Fibroblast of mammary gland (primary cell): ENCODE results near the gene PGM1.

ENCODE experiments used
- DNase-seq: peaks from one replicate; pipeline ENCODE4 v3.0.0-alpha.2; 2010; ENCODE audit warnings: low read depth
- H3K4me3 ChIP-seq: 2 replicates; pipeline ENCODE4 v1.5.1; 2011; ENCODE audit warnings: low read depth, mild to moderate bottlenecking, low read length, moderate library complexity; ENCODE audit not compliant: control insufficient read depth
- CTCF ChIP-seq: conservative IDR thresholded peaks from 2 replicates; pipeline ENCODE4 v1.5.1; 2011; ENCODE audit warnings: low read depth, low read length, inconsistent platforms; ENCODE audit not compliant: control insufficient read depth, insufficient read depth

The PGM1 gene

GRCh38 chr1:63643517-63643916, 50.3 kb downstream of the PGM1 start:
- DNase-seq = no peak
- no peak overlapping the region for H3K4me3 ChIP-seq
- TF ChIP-seq CTCF = no peak

GRCh38 chr1:63643926-63644325, 50.7 kb downstream of the PGM1 start:
- DNase-seq = no peak
- H3K4me3 ChIP-seq = no peak overlapping the region
- no peak for TF ChIP-seq CTCF

GRCh38 chr1:63645317-63645716, 52.1 kb downstream of the PGM1 start:
- TF ChIP-seq CTCF = no peak
- H3K4me3 ChIP-seq = no peak overlapping the region
- no peak for DNase-seq

- no peak for TF ChIP-seq CTCF
Measured at GRCh38 chr1:63648689-63649088, 55.5 kb downstream of the PGM1 start.

GRCh38 chr1:63651161-63651701, 58.0 kb downstream of the PGM1 start:
- DNase-seq = peak; percentile 25
- no peak for TF ChIP-seq CTCF
- no peak overlapping the region for H3K4me3 ChIP-seq

More at GRCh38 chr1:63648689-63649088, 55.5 kb downstream of the PGM1 start:
- no peak overlapping the region for H3K4me3 ChIP-seq
- no peak for DNase-seq

- no peak for TF ChIP-seq CTCF
- H3K4me3 ChIP-seq = no peak overlapping the region
Measured at GRCh38 chr1:63653976-63654375, 60.8 kb downstream of the PGM1 start.

GRCh38 chr1:63659448-63659847, 66.2 kb downstream of the PGM1 start:
- no peak overlapping the region for H3K4me3 ChIP-seq
- DNase-seq = no peak
- no peak for TF ChIP-seq CTCF

More at GRCh38 chr1:63653976-63654375, 60.8 kb downstream of the PGM1 start:
- DNase-seq = no peak
